ENCODE measurements around the gene BLVRB. TPM values are rescaled to one million over a fixed set of nuclear protein-coding genes. Genes with fewer than 3 reads are reported as not detected.
A peak's percentile ranks its signal among the peaks of the same experiment; 100 is the strongest.

BLVRB gene
- total RNA-seq, 2 experiments from 2014 or later, result 21.2 to 21.7 TPM

DNA sequence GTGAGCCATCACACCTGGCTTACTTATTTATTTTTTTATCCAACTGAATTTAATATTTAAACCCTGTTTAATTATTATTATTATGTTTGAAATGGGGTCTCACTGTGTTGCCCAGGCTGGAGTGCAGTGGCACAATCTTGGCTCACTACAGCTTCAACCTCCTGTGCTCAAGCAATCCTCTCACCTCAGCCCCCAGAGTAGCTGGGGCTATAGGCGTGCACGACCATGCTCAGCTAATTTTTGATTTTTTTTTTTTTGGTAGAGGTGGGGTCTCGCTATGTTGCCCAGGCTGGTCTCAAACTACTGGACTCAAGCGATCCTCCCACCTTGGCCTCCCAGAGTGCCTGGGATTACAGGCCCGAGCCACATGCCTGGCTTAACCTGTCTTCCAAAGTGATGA is 33.8 kb upstream of the BLVRB start:
- ChIA-PET CTCF (interaction anchor here (0.5 to 1.3 kb wide), 2 partner anchors 135 to 164 kb away, joined by 3 to 4 read pairs; no protein-coding TSS in a partner anchor), POLR2A (no interaction called here)
- intact Hi-C loops (cut with micrococcal nuclease), result no loop called here

DNA sequence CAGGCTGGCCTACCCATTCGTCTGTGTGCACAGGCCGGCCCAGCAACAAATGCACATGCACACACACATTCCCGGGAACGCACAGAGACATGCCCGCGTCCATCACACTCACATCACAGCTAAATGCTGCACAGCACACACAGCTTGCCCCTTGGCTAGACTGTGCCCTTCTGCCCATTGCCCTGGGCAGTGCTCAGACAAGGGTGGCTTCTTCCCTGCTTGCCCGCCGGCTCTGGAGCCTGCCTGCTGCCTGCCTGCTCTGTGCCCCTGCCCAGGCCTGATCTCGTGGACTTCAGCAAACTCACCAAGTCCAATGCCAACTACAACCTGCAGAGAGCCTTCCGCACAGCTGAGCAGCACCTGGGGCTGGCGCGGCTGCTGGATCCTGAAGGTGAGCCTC is 31.7 kb upstream of the BLVRB start:
- H3K36me3 Mint-ChIP-seq (ENCODE audit: low read depth), result no peaks in the 10 kb centered on the region
- TF ChIP-seq, protein P1, sequence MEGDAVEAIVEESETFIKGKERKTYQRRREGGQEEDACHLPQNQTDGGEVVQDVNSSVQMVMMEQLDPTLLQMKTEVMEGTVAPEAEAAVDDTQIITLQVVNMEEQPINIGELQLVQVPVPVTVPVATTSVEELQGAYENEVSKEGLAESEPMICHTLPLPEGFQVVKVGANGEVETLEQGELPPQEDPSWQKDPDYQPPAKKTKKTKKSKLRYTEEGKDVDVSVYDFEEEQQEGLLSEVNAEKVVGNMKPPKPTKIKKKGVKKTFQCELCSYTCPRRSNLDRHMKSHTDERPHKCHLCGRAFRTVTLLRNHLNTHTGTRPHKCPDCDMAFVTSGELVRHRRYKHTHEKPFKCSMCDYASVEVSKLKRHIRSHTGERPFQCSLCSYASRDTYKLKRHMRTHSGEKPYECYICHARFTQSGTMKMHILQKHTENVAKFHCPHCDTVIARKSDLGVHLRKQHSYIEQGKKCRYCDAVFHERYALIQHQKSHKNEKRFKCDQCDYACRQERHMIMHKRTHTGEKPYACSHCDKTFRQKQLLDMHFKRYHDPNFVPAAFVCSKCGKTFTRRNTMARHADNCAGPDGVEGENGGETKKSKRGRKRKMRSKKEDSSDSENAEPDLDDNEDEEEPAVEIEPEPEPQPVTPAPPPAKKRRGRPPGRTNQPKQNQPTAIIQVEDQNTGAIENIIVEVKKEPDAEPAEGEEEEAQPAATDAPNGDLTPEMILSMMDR (IDR thresholded peaks at IDR 0.05), result no peak
- H3K9me3 Mint-ChIP-seq, result no peaks in the 10 kb centered on the region
- H3K4me3 Mint-ChIP-seq, result no peak overlapping the region
- ChIA-PET POLR2A (no interaction called here), CTCF (no interaction called here)
- intact Hi-C loops (cut with micrococcal nuclease), result no loop called here
- no peak for DNase-seq
- H3K27ac Mint-ChIP-seq, result no peak overlapping the region
- peaks cover 5% of the 10 kb centered on the region for H3K27me3 Mint-ChIP-seq
- no peaks in the 10 kb centered on the region for H3K4me1 Mint-ChIP-seq (ENCODE audit: low read depth)
- ATAC-seq, result no peak

More for the DNA sequence above, 33.8 kb upstream of the BLVRB start:
- Mint-ChIP-seq H3K27me3 (peaks cover 6% of the 10 kb centered on the region), H3K27ac (no peak overlapping the region), H3K4me3 (no peak overlapping the region), H3K9me3 (no peaks in the 10 kb centered on the region), H3K36me3 (ENCODE audit: low read depth) (no peaks in the 10 kb centered on the region), H3K4me1 (ENCODE audit: low read depth) (no peaks in the 10 kb centered on the region)
- ATAC-seq (no peak), DNase-seq (no peak)
- TF ChIP-seq, protein P1 (IDR thresholded peaks at IDR 0.05), result no peak

DNA sequence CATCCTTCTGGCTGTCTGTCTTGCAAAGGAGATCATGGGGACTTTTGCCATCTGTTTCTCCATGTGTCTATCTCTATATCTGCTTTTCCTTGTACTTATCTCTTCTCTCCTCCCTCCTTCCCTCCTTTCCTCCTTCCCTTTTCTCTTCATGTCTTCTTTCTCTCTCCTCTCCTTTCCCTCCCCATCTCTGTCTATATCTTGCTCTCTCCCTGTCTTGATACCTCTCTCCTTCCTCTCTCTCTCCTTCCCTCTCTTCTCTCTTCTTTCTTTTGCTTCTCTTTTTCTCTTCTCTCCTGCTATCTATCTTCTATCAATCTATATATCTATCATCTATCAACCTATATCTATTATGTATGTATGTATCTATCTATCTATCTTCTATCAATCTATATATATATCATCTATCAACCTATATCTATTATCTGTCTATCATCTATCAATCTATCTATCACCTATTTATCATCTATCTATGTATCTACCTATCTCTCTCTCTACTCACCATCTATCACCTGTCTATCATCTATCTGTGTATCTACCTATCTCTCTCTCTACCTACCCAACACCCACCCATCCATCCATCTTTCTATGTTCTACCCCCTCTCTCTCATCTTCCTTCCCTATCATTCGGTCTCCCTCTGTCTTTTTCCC is 28.8 kb upstream of the BLVRB start:
- Mint-ChIP-seq H3K9me3 (no peaks in the 10 kb centered on the region), H3K27me3 (peaks cover 5% of the 10 kb centered on the region), H3K27ac (no peak overlapping the region), H3K4me3 (no peak overlapping the region), H3K36me3 (ENCODE audit: low read depth) (no peaks in the 10 kb centered on the region), H3K4me1 (ENCODE audit: low read depth) (no peaks in the 10 kb centered on the region)
- ATAC-seq (no peak), DNase-seq (no peak)
- intact Hi-C loops (cut with micrococcal nuclease), result no loop called here
- ChIA-PET CTCF (interaction anchor here (1.0 kb wide), 1 partner anchor 15 kb away, joined by 3 read pairs; no protein-coding TSS in a partner anchor), POLR2A (no interaction called here)
- TF ChIP-seq, protein P1 (IDR thresholded peaks at IDR 0.05), result peak; percentile 15

DNA sequence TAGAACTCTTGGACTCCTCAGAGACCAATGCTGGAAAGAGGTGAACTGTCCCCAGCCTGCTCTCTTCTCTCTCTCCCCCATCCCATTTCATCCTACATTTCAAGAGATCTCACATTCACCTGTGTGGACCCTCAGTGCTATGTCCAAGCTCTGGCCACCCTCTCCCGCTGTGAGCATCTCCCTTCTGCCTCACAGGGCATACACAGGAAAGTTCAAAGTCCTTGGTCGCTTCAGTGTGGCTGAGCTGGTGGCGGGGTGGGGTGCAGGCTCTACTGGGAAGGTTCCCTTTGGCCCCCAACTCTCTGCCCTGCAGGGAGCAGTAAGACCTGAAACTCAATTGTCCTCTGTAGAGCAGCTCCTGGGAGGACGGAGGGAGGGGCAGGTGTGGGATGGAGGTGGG is 28.2 kb upstream of the BLVRB start:
- H3K4me3 Mint-ChIP-seq, result no peak overlapping the region
- CTCF ChIA-PET, result interaction anchor here (1.0 to 1.7 kb wide), 2 partner anchors 16 to 188 kb away, joined by 3 to 4 read pairs; no protein-coding TSS in a partner anchor
- DNase-seq (no peak), ATAC-seq (no peak)
- TF ChIP-seq, protein P1 (IDR thresholded peaks at IDR 0.05), result no peak
- H3K27me3 Mint-ChIP-seq, result peaks cover 5% of the 10 kb centered on the region
- H3K36me3 Mint-ChIP-seq (ENCODE audit: low read depth), result no peaks in the 10 kb centered on the region
- H3K9me3 Mint-ChIP-seq, result no peaks in the 10 kb centered on the region
- POLR2A ChIA-PET, result no interaction called here
- intact Hi-C loops (cut with micrococcal nuclease), result no loop called here
- H3K27ac Mint-ChIP-seq, result no peak overlapping the region
- no peaks in the 10 kb centered on the region for H3K4me1 Mint-ChIP-seq (ENCODE audit: low read depth)

DNA sequence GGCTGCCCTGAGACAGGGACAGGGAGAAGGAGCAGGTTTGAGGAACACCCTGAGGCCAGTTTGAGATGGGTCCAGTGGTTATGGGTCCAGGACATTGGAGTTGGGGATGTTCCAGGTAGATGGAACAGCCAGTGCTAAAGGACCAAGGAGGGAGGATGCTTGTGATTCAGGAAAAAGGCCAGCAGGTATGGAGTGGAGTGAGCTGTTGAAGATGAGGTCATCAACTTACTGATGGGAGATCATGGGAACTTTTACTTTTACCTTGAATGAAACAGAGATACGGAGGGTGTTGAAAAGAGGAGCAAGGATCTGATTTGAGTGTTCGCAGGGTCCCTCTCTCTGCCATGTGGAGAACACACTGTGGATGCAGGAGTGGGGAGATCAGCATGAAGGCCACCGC is 26.7 kb upstream of the BLVRB start:
- no peak overlapping the region for H3K27ac Mint-ChIP-seq
- H3K4me3 Mint-ChIP-seq, result no peak overlapping the region
- CTCF ChIA-PET, result interaction anchor here (1.7 kb wide), 1 partner anchor 187 kb away, joined by 4 read pairs; no protein-coding TSS in a partner anchor
- no peaks in the 10 kb centered on the region for H3K9me3 Mint-ChIP-seq
- peaks cover 13% of the 10 kb centered on the region for H3K27me3 Mint-ChIP-seq
- intact Hi-C loops (cut with micrococcal nuclease), result no loop called here
- TF ChIP-seq, protein P1 (IDR thresholded peaks at IDR 0.05), result no peak
- no peak for ATAC-seq
- POLR2A ChIA-PET, result no interaction called here
- DNase-seq, result no peak
- H3K4me1 Mint-ChIP-seq (ENCODE audit: low read depth), result peaks cover 6% of the 10 kb centered on the region
- no peaks in the 10 kb centered on the region for H3K36me3 Mint-ChIP-seq (ENCODE audit: low read depth)

Measured in activated CD8-positive, alpha-beta T cell treated with anti-CD3 and anti-CD28 coated beads for 36 hours (primary cell).